HG03064 (cell line): ENCODE data around the gene SMIM14.
"Not testable (repeated sequence)": the region's sequence is repeated elsewhere in the genome, so short reads cannot be mapped to it uniquely, and the experiment has no call there.

Experiments used
- ATAC-seq: cut with Tn5 transposase; IDR thresholded peaks from one replicate; pipeline ENCODE4 v1.9.1; 2021; ENCODE audit warnings: low read depth; ENCODE audit not compliant: unreplicated experiment

SMIM14 gene

DNA sequence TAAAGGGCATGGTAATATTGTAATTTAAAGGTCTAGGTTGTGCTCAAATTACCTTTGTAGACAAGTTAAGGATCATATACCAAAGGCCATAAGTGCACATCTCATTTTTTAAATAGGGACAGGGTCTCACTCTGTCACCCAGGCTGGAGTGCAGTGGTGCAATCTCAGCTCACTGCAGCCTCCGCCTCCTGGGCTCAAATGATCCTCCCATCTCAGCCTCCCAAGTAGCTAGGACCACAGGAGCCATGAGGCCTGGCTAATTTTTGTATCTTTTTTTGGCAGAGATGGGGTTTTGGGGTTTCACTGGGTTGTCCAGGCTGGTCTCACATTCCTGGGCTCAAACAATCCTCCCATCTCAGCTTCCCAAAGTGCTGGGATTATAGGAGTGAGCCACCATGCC is 124.4 kb downstream of the SMIM14 start:
- ATAC-seq: not testable (repeated sequence)

DNA sequence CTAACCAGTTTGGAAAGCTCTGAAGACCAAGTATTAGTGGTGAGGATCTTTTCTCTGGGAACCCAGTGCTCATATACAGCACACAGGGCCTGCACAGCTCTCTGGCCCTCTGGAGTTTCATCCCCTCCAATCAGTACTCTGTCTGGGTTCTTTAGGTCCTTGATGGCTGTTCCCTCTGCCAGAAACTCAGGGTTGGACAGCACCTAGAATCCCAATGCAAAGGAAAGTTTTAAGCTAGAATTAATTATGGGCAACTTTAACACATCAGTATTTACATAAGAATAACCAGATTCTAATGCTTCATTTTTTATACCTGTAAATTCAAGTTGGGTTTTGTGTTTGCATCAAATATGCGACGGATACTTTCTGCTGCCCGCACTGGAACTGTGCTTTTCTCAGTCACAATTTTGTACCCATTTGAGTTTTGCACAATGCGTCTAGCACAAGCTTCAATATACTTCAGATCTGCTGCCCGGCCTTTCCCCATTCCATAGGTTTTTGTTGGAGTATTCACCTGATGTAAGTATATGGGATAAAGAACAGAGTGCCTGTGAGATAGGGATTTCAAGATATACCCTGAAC is 128.2 kb downstream of the SMIM14 start:
- ATAC-seq: no peak

DNA sequence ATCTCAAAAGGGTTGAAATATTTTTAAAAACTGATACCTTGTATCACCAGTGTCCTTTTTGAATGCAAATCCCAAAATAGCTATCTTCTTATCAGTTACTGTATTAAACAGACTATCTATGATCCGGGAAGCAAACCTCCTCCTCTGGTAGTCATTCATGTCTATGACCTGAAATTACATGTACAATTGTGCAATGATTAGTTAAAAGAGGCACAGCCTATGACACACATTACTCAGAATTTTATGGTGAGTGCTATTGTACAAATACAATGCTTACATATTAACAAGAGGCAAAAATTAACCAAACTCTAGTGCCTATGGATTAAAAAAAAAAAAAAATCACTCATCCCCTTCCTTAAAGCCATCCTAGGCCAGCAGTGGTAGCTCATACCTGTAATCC is 133.1 kb downstream of the SMIM14 start:
- ATAC-seq: no peak

DNA sequence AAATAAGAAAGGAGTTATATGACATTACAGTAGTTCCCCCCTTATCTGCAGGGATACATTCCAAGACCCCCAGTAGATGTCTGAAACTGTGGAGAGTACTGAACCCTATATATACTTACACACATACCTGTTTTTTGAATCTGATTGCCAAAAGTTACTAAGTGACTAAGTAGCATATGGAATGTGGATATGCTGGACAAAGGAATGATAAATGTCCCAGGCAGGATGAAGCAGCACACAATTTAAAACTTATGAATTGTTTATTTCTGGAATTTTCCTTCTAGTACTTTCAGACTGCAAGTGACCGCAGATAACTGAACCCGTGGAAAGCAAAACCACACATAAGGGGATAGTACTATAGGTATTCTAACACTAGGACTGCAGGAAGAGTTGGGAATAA is 134.1 kb downstream of the SMIM14 start:
- ATAC-seq: no peak

DNA sequence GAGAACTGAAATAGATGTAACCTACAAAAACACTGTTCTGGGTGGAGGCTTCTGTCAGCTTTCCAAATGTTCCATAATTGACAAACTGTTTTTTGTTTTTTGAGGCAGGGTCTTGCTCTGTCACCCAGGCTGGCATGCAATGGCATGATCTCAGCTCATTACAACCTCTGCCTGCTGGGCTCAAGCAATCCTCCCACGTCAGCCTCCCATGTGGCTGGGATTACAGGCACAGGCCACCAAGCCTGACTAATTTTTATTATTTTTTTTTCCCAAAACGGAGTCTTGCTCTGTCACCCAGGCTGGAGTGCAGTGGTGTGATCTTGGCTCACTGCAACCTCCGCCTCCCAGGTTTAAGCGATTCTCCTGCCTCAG is 136.0 kb downstream of the SMIM14 start:
- ATAC-seq: not testable (repeated sequence)

DNA sequence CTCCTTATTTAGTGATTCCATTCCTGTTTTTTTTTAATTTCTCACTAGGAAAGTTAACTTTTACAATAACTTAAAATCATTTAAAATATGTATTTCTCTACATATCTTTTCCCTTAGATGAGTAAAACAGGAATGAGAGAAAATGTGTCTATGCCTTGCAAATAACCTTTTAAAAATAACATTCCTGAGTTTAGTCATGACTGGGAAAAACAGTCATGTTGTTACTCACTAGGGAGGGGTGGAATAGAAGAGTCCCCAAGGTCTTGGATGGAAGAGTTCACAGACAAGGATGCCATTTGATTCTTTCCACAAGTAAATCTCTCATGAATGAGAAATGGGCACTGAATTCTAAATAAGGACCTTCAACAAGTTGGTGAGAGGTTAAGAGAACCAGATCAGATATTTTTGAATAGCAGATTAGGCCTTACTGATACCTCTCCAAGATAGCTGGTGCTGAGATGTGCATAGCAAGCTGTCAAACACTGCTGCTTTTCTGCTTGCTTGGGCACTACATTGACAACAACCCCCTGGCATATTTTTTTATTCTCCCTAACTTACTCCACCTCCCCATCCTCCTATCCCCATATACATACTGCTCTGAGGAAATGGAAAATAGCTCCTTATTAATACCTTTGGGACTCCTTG is 136.5 kb downstream of the SMIM14 start:
- no peak for ATAC-seq

DNA sequence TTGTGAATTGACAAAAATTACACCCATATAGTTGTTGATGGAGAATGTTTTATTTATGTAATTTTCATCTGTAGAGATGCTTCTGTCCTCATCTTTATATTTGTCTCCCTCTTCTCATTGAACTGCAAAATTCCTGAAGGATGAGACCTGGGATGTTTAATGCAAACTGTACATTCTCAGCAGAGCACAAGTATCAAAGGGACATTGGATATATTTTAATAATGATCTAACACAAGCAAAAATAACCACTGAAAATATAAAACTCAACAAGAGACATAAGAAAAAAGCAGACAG is 140.0 kb downstream of the SMIM14 start:
- ATAC-seq: no peak

DNA sequence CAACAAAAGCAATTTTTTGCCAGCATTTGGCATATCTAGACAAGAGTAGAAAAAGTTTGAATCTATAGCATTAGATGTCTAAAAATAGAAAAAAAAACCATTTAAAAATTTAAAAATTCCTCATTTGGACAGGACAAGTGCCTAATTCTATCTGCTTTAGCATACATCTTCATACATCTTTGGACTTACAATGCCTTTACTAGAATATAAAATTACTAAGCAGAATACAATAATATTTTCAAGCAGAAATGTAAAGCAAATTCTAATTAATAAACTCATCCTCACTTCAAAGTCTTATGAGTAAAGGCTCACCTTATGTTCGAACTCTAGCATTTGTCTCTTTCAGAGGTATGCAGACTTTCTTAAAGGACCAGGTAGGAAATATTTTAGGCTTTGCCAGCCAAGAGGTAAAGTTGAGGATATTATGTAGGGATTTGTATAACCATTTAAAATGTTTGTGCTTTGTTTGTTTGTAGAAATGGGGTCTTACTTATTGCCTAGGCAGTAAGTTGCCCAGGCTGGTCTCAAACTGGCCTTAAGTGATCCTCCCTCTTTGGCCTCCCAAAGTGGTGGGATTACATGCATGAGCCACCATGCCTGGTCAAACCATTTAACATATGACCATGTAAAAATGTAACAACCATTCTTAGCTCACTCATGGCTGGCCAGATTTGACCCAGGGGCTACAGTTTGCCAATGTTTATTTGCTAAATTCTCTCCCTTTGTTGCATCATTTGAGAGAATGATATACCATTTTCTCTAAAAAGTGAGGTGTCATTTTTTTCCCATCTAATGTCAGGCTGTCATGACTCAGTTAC is 140.5 kb downstream of the SMIM14 start:
- no peak for ATAC-seq
